GM12872 (cell line): ENCODE measurements around the gene PHF11.

ENCODE experiments used
- TF ChIP-seq, protein P1 (sequence below): IDR thresholded peaks from 3 replicates; pipeline ENCODE4 v1.5.1; 2011; ENCODE audit warnings: low read depth, mild to moderate bottlenecking, low read length, moderate library complexity; ENCODE audit not compliant: insufficient read depth

The PHF11 gene

DNA sequence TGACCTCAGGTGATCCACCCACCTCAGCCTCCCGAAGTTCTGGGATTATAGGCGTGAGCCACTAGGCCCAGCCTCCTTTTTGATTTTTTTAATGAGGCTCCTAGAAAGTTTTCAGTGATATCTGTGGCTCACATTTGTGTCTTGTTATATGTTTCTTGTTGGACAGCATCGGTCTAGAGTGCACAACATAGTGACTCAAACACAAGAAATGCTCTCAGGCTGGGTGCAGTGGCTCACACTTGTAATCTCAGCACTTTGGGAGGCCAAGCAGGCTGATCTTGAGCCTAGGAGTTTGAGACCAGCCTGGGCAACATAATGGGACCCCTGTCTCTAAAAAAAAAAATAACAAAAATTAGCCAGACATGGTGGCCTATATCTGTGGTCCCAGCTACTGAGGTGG is 8.2 kb downstream of the PHF11 start:
- TF ChIP-seq, protein P1, sequence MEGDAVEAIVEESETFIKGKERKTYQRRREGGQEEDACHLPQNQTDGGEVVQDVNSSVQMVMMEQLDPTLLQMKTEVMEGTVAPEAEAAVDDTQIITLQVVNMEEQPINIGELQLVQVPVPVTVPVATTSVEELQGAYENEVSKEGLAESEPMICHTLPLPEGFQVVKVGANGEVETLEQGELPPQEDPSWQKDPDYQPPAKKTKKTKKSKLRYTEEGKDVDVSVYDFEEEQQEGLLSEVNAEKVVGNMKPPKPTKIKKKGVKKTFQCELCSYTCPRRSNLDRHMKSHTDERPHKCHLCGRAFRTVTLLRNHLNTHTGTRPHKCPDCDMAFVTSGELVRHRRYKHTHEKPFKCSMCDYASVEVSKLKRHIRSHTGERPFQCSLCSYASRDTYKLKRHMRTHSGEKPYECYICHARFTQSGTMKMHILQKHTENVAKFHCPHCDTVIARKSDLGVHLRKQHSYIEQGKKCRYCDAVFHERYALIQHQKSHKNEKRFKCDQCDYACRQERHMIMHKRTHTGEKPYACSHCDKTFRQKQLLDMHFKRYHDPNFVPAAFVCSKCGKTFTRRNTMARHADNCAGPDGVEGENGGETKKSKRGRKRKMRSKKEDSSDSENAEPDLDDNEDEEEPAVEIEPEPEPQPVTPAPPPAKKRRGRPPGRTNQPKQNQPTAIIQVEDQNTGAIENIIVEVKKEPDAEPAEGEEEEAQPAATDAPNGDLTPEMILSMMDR = no peak

DNA sequence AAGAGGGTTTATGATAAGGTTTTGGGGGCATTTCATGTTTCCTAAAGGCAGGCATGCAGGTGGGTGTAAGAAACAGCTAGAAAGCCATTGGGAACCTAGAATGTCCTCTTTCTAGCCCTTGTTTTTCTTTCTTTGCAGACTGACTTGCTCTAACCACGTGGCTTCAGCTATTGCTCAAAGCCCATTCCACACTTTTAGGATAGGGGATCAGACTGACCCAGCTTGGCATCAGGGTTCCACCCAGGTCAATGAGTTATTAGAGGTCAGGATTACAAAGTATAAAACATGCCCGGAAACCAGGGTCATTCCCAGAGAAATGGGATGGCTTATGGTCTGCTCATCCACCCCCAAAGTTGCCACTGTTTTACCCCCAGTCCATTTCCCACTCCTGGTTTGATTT is 16.8 kb downstream of the PHF11 start:
- TF ChIP-seq, protein P1 = no peak

DNA sequence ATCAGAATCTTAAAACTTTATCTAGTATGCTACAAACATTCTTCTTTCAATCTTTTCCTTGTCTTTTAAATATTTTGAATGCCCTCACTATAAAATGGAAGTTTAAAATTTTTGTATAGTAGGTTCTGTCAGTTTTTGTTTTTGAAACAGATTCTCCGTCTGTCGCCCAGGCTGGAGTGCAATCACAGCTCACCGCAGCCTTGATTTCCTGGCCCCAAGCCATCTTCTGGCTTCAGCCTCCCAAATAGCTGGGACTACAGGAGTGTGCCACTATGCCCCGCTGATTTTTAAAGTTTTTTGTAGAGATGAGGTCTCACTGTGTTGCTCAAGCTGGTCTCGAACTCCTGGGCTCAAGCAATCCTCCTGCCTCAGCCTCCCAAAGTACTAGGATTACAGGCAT is 20.7 kb downstream of the PHF11 start:
- TF ChIP-seq, protein P1 = no peak

DNA sequence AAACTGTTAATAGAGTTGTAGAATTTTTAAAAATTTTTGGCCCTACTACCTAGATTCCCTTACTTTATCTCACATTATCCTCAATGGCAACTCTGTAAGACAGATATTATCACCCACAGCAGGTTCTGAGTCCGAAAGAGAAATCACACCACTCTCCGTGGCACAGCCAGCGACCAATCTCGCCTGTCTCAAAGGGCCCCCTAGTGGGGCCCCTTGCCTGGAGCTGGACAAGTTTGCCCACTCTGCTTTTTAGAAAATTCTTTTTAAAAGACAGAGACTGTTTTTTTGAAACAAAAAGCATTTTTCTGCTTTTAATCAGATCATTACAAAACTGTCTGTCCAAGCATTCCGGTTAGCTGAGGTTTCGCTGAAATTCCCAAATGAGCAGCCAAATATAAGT is 21.7 kb downstream of the PHF11 start:
- TF ChIP-seq, protein P1 = 0 out of 3 replicates have a peak, but pooled peaks have one; percentile 28

DNA sequence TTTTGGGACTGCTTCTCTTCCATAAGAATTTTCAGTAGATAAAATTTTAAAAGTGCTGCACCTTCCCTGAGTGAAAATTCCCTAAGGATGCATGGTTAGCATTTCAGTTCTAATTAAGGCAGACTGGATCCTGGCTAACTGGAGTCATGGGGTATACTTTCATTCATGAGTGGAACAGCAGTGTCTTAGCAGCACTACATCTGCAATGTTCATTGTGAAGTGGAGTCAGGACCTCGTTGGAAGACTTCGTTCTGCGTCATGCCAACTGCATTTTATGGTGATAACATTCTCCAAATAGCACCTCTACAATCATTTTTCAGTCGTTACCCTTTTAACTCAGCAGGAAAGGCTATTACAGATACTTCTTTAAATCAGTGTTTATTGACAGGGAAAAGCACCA is 25.5 kb downstream of the PHF11 start:
- TF ChIP-seq, protein P1 = no peak

DNA sequence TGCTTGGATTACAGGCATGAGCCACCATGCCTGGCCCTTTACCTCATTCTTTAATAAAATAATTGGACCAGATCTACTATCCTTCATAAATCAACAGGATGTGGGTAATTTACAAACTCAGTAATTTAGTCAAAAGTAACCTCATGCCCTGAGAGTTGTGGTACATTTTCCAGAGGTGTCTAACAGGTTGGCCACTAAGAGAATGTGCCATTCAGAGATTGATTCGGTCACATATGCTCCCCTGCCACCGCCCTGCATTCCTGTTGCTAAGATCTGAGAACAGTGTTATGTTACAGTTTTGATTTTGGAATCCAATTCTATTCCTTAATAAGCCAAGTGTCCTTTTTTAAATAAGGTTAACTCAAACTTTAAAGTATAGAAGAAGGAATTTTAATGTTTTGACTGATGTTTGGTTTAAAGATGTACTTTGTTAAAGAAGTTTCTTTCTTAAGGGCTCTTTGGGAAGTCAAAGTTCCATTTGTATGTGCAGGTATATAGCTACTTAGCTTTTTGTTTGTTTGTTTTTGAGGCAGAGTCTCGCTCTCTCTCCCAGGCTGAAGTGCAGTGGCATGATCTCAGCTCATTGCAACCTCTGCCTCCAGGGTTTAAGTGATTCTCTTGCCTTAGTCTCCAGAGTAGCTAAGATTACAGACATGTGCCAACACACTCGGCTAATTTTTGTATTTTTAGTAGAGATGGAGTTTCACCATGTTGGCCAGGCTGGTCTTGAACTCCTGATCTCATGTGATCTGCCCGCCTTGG is 29.2 kb downstream of the PHF11 start:
- TF ChIP-seq, protein P1 = no peak

DNA sequence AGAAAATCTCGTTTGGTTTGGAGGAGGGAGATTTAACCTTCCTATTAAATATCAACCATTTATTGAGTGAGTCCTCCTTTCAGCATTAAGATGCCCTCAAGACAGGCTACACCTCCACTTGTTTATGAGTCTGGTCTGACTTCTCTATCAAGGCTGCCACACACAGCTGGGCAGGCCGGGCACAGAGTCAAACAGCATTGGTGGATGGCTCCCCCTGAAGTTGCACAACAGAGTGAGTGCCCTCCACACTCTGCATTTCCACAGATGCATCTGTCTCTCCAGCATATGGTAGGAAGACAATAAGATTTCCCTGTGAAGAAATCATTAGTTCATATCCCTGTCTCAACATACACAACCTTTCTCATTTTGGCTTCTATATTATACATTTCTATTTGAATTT is 31.4 kb downstream of the PHF11 start:
- TF ChIP-seq, protein P1 = no peak

DNA sequence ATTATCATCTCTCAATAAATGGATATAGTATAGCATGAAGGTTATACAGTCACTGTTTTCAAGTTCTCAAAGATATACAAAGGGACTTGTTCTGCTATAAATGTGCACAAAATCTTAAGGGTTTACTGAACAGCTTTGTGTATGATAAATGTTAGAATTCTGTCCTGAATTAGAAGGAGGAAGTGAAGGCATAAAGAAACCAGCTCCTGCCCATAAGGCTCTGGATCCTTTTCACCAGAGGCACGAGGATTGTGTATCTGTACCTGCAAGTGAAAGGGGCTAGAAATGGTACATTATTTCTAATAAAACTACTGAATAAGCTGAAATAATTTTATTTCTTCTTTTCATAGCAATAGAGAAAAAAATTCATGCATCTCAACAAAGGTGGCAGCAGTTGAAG is 32.4 kb downstream of the PHF11 start:
- TF ChIP-seq, protein P1 = no peak
